Endodermal cell (in vitro differentiated cells): ENCODE measurements around the gene IL6ST. TPM values are rescaled to one million over a fixed set of nuclear protein-coding genes. Genes with fewer than 3 reads are reported as not detected.

Experiments
- DNase-seq: peaks from one replicate; pipeline ENCODE4 v3.0.0-alpha.2; 2017
- H3K27ac ChIP-seq: 2 replicates; pipeline ENCODE4 v1.5.1; 2013; ENCODE audit warnings: mild to moderate bottlenecking, low read depth, low read length, moderate library complexity
- H3K27me3 ChIP-seq: 2 replicates; pipeline ENCODE4 v1.6.1; 2013; ENCODE audit warnings: mild to moderate bottlenecking, low read length, moderate library complexity; ENCODE audit not compliant: insufficient read depth, control insufficient read depth, poor library complexity, severe bottlenecking
- H3K36me3 ChIP-seq: 2 replicates; pipeline ENCODE4 v1.7.0; 2013; ENCODE audit warnings: mild to moderate bottlenecking, low read length, moderate library complexity; ENCODE audit not compliant: control insufficient read depth, insufficient read depth
- H3K4me1 ChIP-seq: one replicate; pipeline ENCODE4 v1.7.0; 2013; ENCODE audit warnings: low read length; ENCODE audit not compliant: control insufficient read depth, insufficient read depth
- H3K4me3 ChIP-seq: 2 replicates; pipeline ENCODE4 v1.5.1; 2013; ENCODE audit warnings: mild to moderate bottlenecking, low read length, moderate library complexity
- H3K9ac ChIP-seq: 2 replicates; pipeline ENCODE4 v1.6.1; 2013; ENCODE audit warnings: mild to moderate bottlenecking, low read length, moderate library complexity; ENCODE audit not compliant: poor library complexity, severe bottlenecking; ENCODE audit errors: extremely low read depth
- H3K9me3 ChIP-seq: 2 replicates; pipeline ENCODE4 v1.6.1; 2013; ENCODE audit warnings: mild to moderate bottlenecking, low read length, moderate library complexity; ENCODE audit not compliant: control insufficient read depth
- H3K27ac Mint-ChIP-seq: 2 replicates; pipeline ENCODE4 v1.8.0; 2020; ENCODE audit warnings: mixed read lengths
- H3K27me3 Mint-ChIP-seq: 2 replicates; pipeline ENCODE4 v1.8.0; 2021; ENCODE audit warnings: mild to moderate bottlenecking, mixed read lengths; ENCODE audit not compliant: insufficient read depth
- H3K36me3 Mint-ChIP-seq: 2 replicates; pipeline ENCODE4 v1.8.0; 2020; ENCODE audit warnings: low read depth, mixed read lengths
- H3K4me1 Mint-ChIP-seq: 2 replicates; pipeline ENCODE4 v1.8.0; 2020; ENCODE audit warnings: mixed read lengths
- H3K4me3 Mint-ChIP-seq: 2 replicates; pipeline ENCODE4 v1.8.0; 2020; ENCODE audit warnings: mild to moderate bottlenecking, moderate library complexity, mixed read lengths
- H3K9me3 Mint-ChIP-seq: 2 replicates; pipeline ENCODE4 v1.8.0; 2020; ENCODE audit warnings: mild to moderate bottlenecking, mixed read lengths
- WGBS, 2 experiments: methylation state at CpG; one replicate each; pipeline versions ENCODE4 v1.1.5 to v1.1.7; 2013; ENCODE audit warnings: missing lambda C conversion rate in 2 of 2, mixed read lengths in 1 of 2; ENCODE audit not compliant: insufficient coverage in 1 of 2, insufficient read length in 1 of 2; 5-methylcytosine and 5-hydroxymethylcytosine counted together
- total RNA-seq, 2 donors: library from RNA; stranded (reverse); fragmentation: NEBNext Ultra II Directional in 1 of 2; extraction: Animal tissue kit (Norgen Biotek cat#: 25700) in 1 of 2; gene quantifications; 2 replicates in 1 of 2; 3 replicates in 1 of 2; pipeline ENCODE4 v1.2.1, GENCODE V29; 2021
- TF ChIP-seq, protein P1 (sequence below): fragments of 200-600 bp; sonication (generic); conservative IDR thresholded peaks from 2 replicates; pipeline ENCODE4 v1.5.0; 2021; ENCODE audit warnings: antibody characterized with exemption, mild to moderate bottlenecking

Gene IL6ST
- total RNA-seq, 2 donors from 2014 or later = 26.3 to 30.4 TPM

DNA sequence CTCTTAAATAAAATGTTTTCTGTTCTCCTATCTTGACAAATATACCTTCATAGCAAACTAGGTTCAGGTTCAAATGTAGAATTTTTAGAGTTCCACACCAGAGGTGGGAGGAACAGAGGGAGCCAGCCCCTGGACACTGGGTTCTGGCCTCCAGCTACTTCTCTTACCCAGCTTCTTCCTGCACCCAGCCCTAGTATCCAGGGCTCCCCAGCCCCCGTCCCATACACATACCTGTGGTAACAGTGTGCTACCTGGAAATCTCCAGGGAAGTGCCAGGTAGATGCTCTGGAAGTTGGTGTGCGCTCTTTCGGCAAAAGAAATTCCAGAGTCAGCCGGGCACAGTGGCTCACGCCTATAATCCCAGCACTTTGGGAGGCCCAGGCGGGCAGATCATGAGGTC lies 33.9 kb upstream of the IL6ST start:
- 92 to 100% methylated on average over 5 to 6 of the region's 6 CpGs for WGBS, 2 experiments
- H3K9me3 Mint-ChIP-seq = no peaks in the 10 kb centered on the region
- Histone ChIP-seq H3K36me3 (no peaks in the 10 kb centered on the region), H3K4me3 (no peak overlapping the region), H3K4me1 (no peaks in the 10 kb centered on the region), H3K9ac (no peak overlapping the region), H3K27me3 (no peaks in the 10 kb centered on the region), H3K27ac (no peak overlapping the region), H3K9me3 (no peaks in the 10 kb centered on the region)
- no peak overlapping the region for H3K27ac Mint-ChIP-seq
- no peak overlapping the region for H3K4me3 Mint-ChIP-seq
- TF ChIP-seq, protein P1, sequence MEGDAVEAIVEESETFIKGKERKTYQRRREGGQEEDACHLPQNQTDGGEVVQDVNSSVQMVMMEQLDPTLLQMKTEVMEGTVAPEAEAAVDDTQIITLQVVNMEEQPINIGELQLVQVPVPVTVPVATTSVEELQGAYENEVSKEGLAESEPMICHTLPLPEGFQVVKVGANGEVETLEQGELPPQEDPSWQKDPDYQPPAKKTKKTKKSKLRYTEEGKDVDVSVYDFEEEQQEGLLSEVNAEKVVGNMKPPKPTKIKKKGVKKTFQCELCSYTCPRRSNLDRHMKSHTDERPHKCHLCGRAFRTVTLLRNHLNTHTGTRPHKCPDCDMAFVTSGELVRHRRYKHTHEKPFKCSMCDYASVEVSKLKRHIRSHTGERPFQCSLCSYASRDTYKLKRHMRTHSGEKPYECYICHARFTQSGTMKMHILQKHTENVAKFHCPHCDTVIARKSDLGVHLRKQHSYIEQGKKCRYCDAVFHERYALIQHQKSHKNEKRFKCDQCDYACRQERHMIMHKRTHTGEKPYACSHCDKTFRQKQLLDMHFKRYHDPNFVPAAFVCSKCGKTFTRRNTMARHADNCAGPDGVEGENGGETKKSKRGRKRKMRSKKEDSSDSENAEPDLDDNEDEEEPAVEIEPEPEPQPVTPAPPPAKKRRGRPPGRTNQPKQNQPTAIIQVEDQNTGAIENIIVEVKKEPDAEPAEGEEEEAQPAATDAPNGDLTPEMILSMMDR = no peak
- DNase-seq = no peak
- peaks cover 4% of the 10 kb centered on the region for H3K4me1 Mint-ChIP-seq
- H3K36me3 Mint-ChIP-seq = no peaks in the 10 kb centered on the region
- no peaks in the 10 kb centered on the region for H3K27me3 Mint-ChIP-seq

DNA sequence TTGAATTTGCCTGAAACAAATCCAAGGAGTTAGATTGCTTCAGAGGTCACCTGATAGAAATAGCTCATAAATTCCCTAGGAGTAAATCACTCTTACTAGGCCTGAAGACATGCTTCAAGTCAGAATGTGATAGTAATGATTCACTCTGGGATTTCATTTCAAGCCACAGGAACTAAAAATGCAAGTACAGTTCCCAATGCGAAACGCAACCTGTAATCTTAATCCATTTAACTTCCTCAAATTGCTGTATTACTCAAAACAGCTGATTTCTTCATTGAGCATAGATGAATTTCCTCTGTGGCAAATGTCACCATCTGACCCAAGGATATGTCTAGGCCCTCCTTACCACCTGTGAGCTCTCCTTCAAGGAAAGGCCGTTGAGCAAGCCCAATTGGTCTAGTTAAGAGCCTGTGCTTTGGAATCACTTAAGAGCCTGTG lies 32.1 kb upstream of the IL6ST start:
- Mint-ChIP-seq H3K4me1 (peaks cover 5% of the 10 kb centered on the region), H3K9me3 (no peaks in the 10 kb centered on the region), H3K27ac (no peak overlapping the region), H3K4me3 (no peak overlapping the region), H3K27me3 (no peaks in the 10 kb centered on the region), H3K36me3 (no peaks in the 10 kb centered on the region)
- H3K9me3 ChIP-seq = no peaks in the 10 kb centered on the region
- H3K9ac ChIP-seq = no peak overlapping the region
- H3K27me3 ChIP-seq = no peaks in the 10 kb centered on the region
- H3K36me3 ChIP-seq = no peaks in the 10 kb centered on the region
- no peak overlapping the region for H3K4me3 ChIP-seq
- 96% methylated on average over 3 of the region's 3 CpGs for WGBS, 2 experiments
- no peaks in the 10 kb centered on the region for H3K4me1 ChIP-seq
- no peak for DNase-seq
- TF ChIP-seq, protein P1 = no peak
- no peak overlapping the region for H3K27ac ChIP-seq

DNA sequence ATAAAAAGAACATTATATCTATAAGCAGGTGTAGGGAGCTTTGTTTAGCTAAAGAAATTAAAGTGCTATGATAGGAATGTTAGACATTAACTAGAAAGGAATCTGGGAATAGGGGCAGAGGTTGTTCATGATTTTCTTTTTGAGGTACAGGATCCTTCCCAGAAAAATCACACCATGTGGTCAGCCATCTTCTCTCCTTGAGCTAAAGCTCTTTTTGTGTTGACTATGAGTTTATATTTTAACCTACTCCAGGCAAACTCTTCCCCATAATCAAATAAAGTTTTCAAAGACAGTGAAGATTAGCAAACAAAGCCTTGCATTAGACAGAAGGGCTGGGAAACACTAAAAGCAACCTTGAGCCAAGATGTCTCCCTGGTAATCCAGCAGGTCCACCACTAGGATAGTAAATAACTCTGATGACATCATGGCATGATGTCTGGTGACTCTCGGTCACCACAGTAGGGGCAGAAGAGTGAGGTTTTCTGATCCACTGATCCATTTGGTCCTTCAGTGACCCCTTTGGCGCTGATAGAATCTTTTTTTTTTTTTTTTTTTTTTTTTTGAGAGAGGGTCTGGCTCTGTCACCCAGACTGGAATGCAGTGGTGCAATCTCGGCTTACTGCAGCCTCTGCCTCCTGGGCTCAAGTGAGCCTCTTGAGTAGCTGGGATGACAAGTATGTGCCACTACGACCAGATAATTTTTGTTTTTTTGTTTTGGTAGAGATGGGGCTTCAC lies 30.6 kb upstream of the IL6ST start:
- DNase-seq = no peak
- Mint-ChIP-seq H3K27me3 (no peaks in the 10 kb centered on the region), H3K9me3 (no peaks in the 10 kb centered on the region), H3K4me1 (peaks cover 7% of the 10 kb centered on the region), H3K36me3 (no peaks in the 10 kb centered on the region), H3K27ac (no peak overlapping the region), H3K4me3 (no peak overlapping the region)
- 92% methylated on average over 4 of the region's 4 CpGs; no CpG with 5 or more reads in 1 of the 2 experiments for WGBS, 2 experiments
- no peak overlapping the region for H3K9ac ChIP-seq
- H3K9me3 ChIP-seq = no peaks in the 10 kb centered on the region
- no peak overlapping the region for H3K4me3 ChIP-seq
- H3K27me3 ChIP-seq = no peaks in the 10 kb centered on the region
- TF ChIP-seq, protein P1 = no peak
- no peaks in the 10 kb centered on the region for H3K4me1 ChIP-seq
- H3K36me3 ChIP-seq = no peaks in the 10 kb centered on the region
- no peak overlapping the region for H3K27ac ChIP-seq
